ENCODE data around the gene TMEM202. TPM values are rescaled to one million over a fixed set of nuclear protein-coding genes. Genes with fewer than 3 reads are reported as not detected.

Gene TMEM202
- total and polyA plus RNA-seq, 2 of the 13 experiments (the other 11 are each of a cell fraction or from before 2014, with no cell fraction given), result not detected

DNA sequence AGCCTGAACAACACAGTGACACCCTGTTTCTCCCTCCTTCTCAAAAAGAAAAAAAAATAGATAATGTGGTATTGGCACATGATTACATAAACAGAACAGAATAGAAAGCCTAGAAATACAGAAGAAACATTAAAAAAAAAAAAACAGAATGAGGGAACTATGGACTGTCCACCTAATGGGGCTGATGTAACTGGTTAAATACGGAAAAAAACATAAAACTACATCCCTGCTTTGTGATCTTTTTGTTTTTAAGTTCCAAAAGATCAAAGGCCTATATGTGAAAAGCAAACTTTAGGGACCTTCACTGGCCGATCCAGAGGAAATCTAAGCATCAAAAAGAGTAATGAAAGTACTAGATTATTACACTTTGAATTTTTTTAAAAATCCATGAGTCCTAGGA is 17.2 kb downstream of the TMEM202 start (continued):
- TF ChIP-seq HES4 (CRISPR knock-in tag; IDR thresholded peaks at IDR 0.05; ENCODE audit: borderline replicate concordance) (no peak), MAFF (IDR thresholded peaks at IDR 0.05; ENCODE audit: low read depth, low read length) (no peak), MTF2 (CRISPR knock-in tag; IDR thresholded peaks at IDR 0.05; ENCODE audit: borderline replicate concordance) (no peak), ELF1 (CRISPR knock-in tag; IDR thresholded peaks at IDR 0.05) (no peak), THAP11 (CRISPR knock-in tag; IDR thresholded peaks at IDR 0.05) (no peak), MED1 (CRISPR knock-in tag; IDR thresholded peaks at IDR 0.05) (no peak), ZNF101 (CRISPR knock-in tag; IDR thresholded peaks at IDR 0.05; ENCODE audit: borderline replicate concordance, low read depth) (no peak), ZKSCAN8 (CRISPR knock-in tag; IDR thresholded peaks at IDR 0.05; ENCODE audit: borderline replicate concordance) (no peak), RARA (CRISPR knock-in tag; IDR thresholded peaks at IDR 0.05) (0 out of 2 replicates have a peak, but pooled peaks have one; percentile 16), GTF3A (CRISPR knock-in tag; conservative IDR thresholded peaks at IDR 0.05) (no peak), ISL2 (CRISPR knock-in tag; IDR thresholded peaks at IDR 0.05) (peak; percentile 50; the same call in 1 of the 2 replicates), PHF5A (CRISPR knock-in tag; IDR thresholded peaks at IDR 0.05; ENCODE audit: low read depth, unreplicated experiment) (no peak), ZFYVE20 (CRISPR knock-in tag; IDR thresholded peaks at IDR 0.05; ENCODE audit: borderline replicate concordance, low read depth) (no peak), MAFK (conservative IDR thresholded peaks at IDR 0.05 in 1 of 2, IDR thresholded peaks at IDR 0.05 in 1 of 2; ENCODE audit: low read length in 2 of 2) (no peak), ZSCAN9 (CRISPR knock-in tag; IDR thresholded peaks at IDR 0.05; ENCODE audit: borderline replicate concordance) (no peak), NR2F2 (IDR thresholded peaks at IDR 0.05; ENCODE audit: borderline replicate concordance, low read depth) (no peak), ZBTB20 (CRISPR knock-in tag; IDR thresholded peaks at IDR 0.05; ENCODE audit: borderline replicate concordance, low read depth) (peak; percentile 95; the same call in 1 of the 2 replicates), ZNF468 (CRISPR knock-in tag; IDR thresholded peaks at IDR 0.05) (no peak), ATRX (CRISPR knock-in tag; IDR thresholded peaks at IDR 0.05; ENCODE audit: borderline replicate concordance) (no peak), ATF7-NPFF (CRISPR knock-in tag; IDR thresholded peaks at IDR 0.05; ENCODE audit: low read depth) (no peak), PCBP1 (IDR thresholded peaks at IDR 0.05; ENCODE audit: borderline replicate concordance, low read depth, low read length) (no peak), NFKB2 (CRISPR knock-in tag; IDR thresholded peaks at IDR 0.05; ENCODE audit: borderline replicate concordance) (no peak), HNRNPLL (IDR thresholded peaks at IDR 0.05; ENCODE audit: low read depth, low read length, poor library complexity, severe bottlenecking) (no peak), ZNF253 (CRISPR knock-in tag; IDR thresholded peaks at IDR 0.05; ENCODE audit: borderline replicate concordance) (no peak), ZNF619 (CRISPR knock-in tag; IDR thresholded peaks at IDR 0.05) (no peak), MXD4 (CRISPR knock-in tag; IDR thresholded peaks at IDR 0.05) (no peak), SIN3B (IDR thresholded peaks at IDR 0.05; ENCODE audit: low read length) (no peak), PHF20 (CRISPR knock-in tag; IDR thresholded peaks at IDR 0.05) (no peak)
- TF ChIP-seq, protein P1, sequence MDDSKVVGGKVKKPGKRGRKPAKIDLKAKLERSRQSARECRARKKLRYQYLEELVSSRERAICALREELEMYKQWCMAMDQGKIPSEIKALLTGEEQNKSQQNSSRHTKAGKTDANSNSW (CRISPR knock-in tag; IDR thresholded peaks at IDR 0.05; ENCODE audit: borderline replicate concordance), result no peak
- TF ChIP-seq, protein P2, sequence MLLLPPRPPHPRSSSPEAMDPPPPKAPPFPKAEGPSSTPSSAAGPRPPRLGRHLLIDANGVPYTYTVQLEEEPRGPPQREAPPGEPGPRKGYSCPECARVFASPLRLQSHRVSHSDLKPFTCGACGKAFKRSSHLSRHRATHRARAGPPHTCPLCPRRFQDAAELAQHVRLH (CRISPR knock-in tag; IDR thresholded peaks at IDR 0.05; ENCODE audit: borderline replicate concordance, low read depth), result no peak
- TF ChIP-seq, protein P3, sequence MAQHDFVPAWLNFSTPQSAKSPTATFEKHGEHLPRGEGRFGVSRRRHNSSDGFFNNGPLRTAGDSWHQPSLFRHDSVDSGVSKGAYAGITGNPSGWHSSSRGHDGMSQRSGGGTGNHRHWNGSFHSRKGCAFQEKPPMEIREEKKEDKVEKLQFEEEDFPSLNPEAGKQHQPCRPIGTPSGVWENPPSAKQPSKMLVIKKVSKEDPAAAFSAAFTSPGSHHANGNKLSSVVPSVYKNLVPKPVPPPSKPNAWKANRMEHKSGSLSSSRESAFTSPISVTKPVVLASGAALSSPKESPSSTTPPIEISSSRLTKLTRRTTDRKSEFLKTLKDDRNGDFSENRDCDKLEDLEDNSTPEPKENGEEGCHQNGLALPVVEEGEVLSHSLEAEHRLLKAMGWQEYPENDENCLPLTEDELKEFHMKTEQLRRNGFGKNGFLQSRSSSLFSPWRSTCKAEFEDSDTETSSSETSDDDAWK (CRISPR knock-in tag; IDR thresholded peaks at IDR 0.05), result no peak
- TF ChIP-seq, protein P4, sequence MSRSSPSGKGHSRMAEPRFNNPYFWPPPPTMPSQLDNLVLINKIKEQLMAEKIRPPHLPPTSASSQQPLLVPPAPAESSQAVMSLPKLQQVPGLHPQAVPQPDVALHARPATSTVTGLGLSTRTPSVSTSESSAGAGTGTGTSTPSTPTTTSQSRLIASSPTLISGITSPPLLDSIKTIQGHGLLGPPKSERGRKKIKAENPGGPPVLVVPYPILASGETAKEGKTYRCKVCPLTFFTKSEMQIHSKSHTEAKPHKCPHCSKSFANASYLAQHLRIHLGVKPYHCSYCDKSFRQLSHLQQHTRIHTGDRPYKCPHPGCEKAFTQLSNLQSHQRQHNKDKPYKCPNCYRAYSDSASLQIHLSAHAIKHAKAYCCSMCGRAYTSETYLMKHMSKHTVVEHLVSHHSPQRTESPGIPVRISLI (CRISPR knock-in tag; IDR thresholded peaks at IDR 0.05; ENCODE audit: borderline replicate concordance), result peak; percentile 89

All from HepG2 (cell line).